Mesenchymal stem cell (in vitro differentiated cells and primary cell): ENCODE results near the gene ACAD8.
A peak's percentile ranks its signal among the peaks of the same experiment; 100 is the strongest.

Source experiments
- DNase-seq: peaks from one replicate; pipeline ENCODE4 v3.0.0-alpha.2; 2013
- H2AFZ ChIP-seq: one replicate; pipeline ENCODE4 v1.6.1; 2013; ENCODE audit warnings: low read depth, mild to moderate bottlenecking, control low read depth, inconsistent platforms, low read length, moderate library complexity
- H2AK5ac ChIP-seq: 2 replicates; pipeline ENCODE4 v1.6.1; 2013; ENCODE audit warnings: low read length, moderate library complexity, mild to moderate bottlenecking, inconsistent platforms; ENCODE audit not compliant: severe bottlenecking
- H2BK120ac ChIP-seq: one replicate; pipeline ENCODE4 v1.6.1; 2013; ENCODE audit warnings: low read depth, mild to moderate bottlenecking, inconsistent platforms, low read length, moderate library complexity
- H2BK12ac ChIP-seq, 2 experiments: one replicate each; pipeline ENCODE4 v1.6.1; 2013; ENCODE audit warnings: inconsistent platforms in 2 of 2, low read length in 2 of 2, mild to moderate bottlenecking in 2 of 2, moderate library complexity in 2 of 2, control low read depth in 1 of 2
- H2BK15ac ChIP-seq: one replicate; pipeline ENCODE4 v1.6.1; 2013; ENCODE audit warnings: mild to moderate bottlenecking, low read depth, inconsistent platforms; ENCODE audit not compliant: poor library complexity, severe bottlenecking
- H2BK5ac ChIP-seq: 2 replicates; pipeline ENCODE4 v1.6.1; 2013; ENCODE audit warnings: low read depth, mild to moderate bottlenecking, low read length, control low read depth, inconsistent platforms; ENCODE audit not compliant: poor library complexity, severe bottlenecking
- H3K14ac ChIP-seq, 2 experiments: one replicate each; pipeline ENCODE4 v1.6.1; 2013; ENCODE audit warnings: inconsistent platforms in 2 of 2, low read length in 2 of 2, control low read depth in 1 of 2, mild to moderate bottlenecking in 1 of 2, moderate library complexity in 1 of 2
- H3K18ac ChIP-seq, 2 experiments: one replicate each; pipeline ENCODE4 v1.6.1; 2013; ENCODE audit warnings: inconsistent platforms in 2 of 2, low read length in 2 of 2, control low read depth in 1 of 2, low read depth in 1 of 2, mild to moderate bottlenecking in 1 of 2
- H3K23ac ChIP-seq, 2 experiments: one replicate each; pipeline ENCODE4 v1.6.1; 2013; ENCODE audit warnings: inconsistent platforms in 2 of 2, low read length in 2 of 2, mild to moderate bottlenecking in 2 of 2, moderate library complexity in 2 of 2, control low read depth in 1 of 2
- H3K27ac ChIP-seq: 2 replicates; pipeline ENCODE4 v1.5.1; 2013; ENCODE audit warnings: mild to moderate bottlenecking, moderate library complexity, low read length, control low read depth, inconsistent platforms; ENCODE audit not compliant: poor library complexity, severe bottlenecking
- H3K27me3 ChIP-seq, 2 experiments: 2 replicates each; pipeline versions ENCODE4 v1.6.1 to v1.7.0; 2013; ENCODE audit warnings: low read length in 2 of 2, mild to moderate bottlenecking in 2 of 2, moderate library complexity in 2 of 2, control low read depth in 1 of 2, inconsistent platforms in 1 of 2; ENCODE audit not compliant: control insufficient read depth in 1 of 2, insufficient read depth in 1 of 2
- H3K36me3 ChIP-seq, 2 experiments: 2 replicates each; pipeline versions ENCODE4 v1.6.1 to v1.7.0; 2013; ENCODE audit warnings: low read length in 2 of 2, control low read depth in 1 of 2, inconsistent platforms in 1 of 2, low read depth in 1 of 2, mild to moderate bottlenecking in 1 of 2; ENCODE audit not compliant: insufficient read depth in 2 of 2, control insufficient read depth in 1 of 2
- H3K4ac ChIP-seq, 2 experiments: one replicate each; pipeline ENCODE4 v1.6.1; 2013; ENCODE audit warnings: inconsistent platforms in 2 of 2, low read length in 2 of 2, mild to moderate bottlenecking in 2 of 2, moderate library complexity in 2 of 2, control low read depth in 1 of 2, low read depth in 1 of 2
- H3K4me1 ChIP-seq: 2 replicates; pipeline ENCODE4 v1.6.1; 2013; ENCODE audit warnings: low read depth, low read length, control low read depth; ENCODE audit not compliant: control insufficient read depth, insufficient read depth
- H3K4me2 ChIP-seq: 2 replicates; pipeline ENCODE4 v1.6.1; 2013; ENCODE audit warnings: low read length, mild to moderate bottlenecking, inconsistent platforms; ENCODE audit not compliant: poor library complexity, severe bottlenecking
- H3K4me3 ChIP-seq, 2 experiments: 2 replicates each; pipeline versions ENCODE4 v1.5.1 to v1.7.0; 2013; ENCODE audit warnings: low read length in 2 of 2, mild to moderate bottlenecking in 2 of 2, control low read depth in 1 of 2, low read depth in 1 of 2; ENCODE audit not compliant: insufficient read depth in 1 of 2
- H3K79me1 ChIP-seq: replicated peaks from 2 replicates; pipeline ENCODE4 v1.6.1; 2013; ENCODE audit warnings: mild to moderate bottlenecking, control low read depth, low read length, inconsistent platforms; ENCODE audit not compliant: poor library complexity, severe bottlenecking
- H3K9ac ChIP-seq: 2 replicates; pipeline ENCODE4 v1.7.0; 2013; ENCODE audit warnings: mild to moderate bottlenecking, low read length, moderate library complexity
- H3K9me3 ChIP-seq: 2 replicates; pipeline ENCODE4 v1.7.0; 2013; ENCODE audit warnings: mild to moderate bottlenecking, low read length; ENCODE audit not compliant: control insufficient read depth
- H4K8ac ChIP-seq: one replicate; pipeline ENCODE4 v1.6.1; 2013; ENCODE audit warnings: inconsistent platforms, mild to moderate bottlenecking, low read length, moderate library complexity
- H4K91ac ChIP-seq: one replicate; pipeline ENCODE4 v1.6.1; 2013; ENCODE audit warnings: mild to moderate bottlenecking, low read length, inconsistent platforms
- WGBS: methylation state at CpG from one replicate; pipeline ENCODE4 v1.1.7; 2013; ENCODE audit warnings: mixed read lengths; 5-methylcytosine and 5-hydroxymethylcytosine counted together

ACAD8 gene

GRCh38 chr11:134242376-134242775 is 11.0 kb upstream of the ACAD8 start:
- no peaks in the 10 kb centered on the region for H3K27me3 ChIP-seq
- no peak overlapping the region for H2BK12ac ChIP-seq
- H2BK15ac ChIP-seq: no peak overlapping the region
- H2BK5ac ChIP-seq: no peak overlapping the region
- no peaks in the 10 kb centered on the region for H3K4me1 ChIP-seq
- no peak overlapping the region for H3K14ac ChIP-seq
- H2BK120ac ChIP-seq: no peak overlapping the region
- WGBS: 93% methylated on average over 8 of the region's 9 CpGs
- H4K91ac ChIP-seq: peak overlapping the region; percentile 31
- no peak overlapping the region for H3K4ac ChIP-seq
- no peak overlapping the region for H3K23ac ChIP-seq
- no peak overlapping the region for H3K4me3 ChIP-seq
- H2AFZ ChIP-seq: no peak overlapping the region
- H4K8ac ChIP-seq: no peak overlapping the region
- no peaks in the 10 kb centered on the region for H3K9me3 ChIP-seq
- H3K36me3 ChIP-seq: peaks cover 71 to 86% of the 10 kb centered on the region in 2 experiments
- DNase-seq: no peak
- no peak overlapping the region for H3K18ac ChIP-seq
- no peak overlapping the region for H3K27ac ChIP-seq
- H3K4me2 ChIP-seq: no peak overlapping the region
- no peak overlapping the region for H3K9ac ChIP-seq
- peaks cover 19% of the 10 kb centered on the region for H3K79me1 ChIP-seq
- H2AK5ac ChIP-seq: no peak overlapping the region

GRCh38 chr11:134243913-134244312 is 9.5 kb upstream of the ACAD8 start:
- Histone ChIP-seq H3K27me3 (no peaks in the 10 kb centered on the region), H2AK5ac (no peak overlapping the region), H3K14ac (no peak overlapping the region), H3K4me3 (no peak overlapping the region), H3K9ac (no peak overlapping the region), H3K4ac (no peak overlapping the region), H3K23ac (no peak overlapping the region), H3K27ac (no peak overlapping the region), H3K36me3 (peaks cover 75 to 97% of the 10 kb centered on the region in 2 experiments), H4K91ac (no peak overlapping the region), H2AFZ (no peak overlapping the region), H3K4me2 (no peak overlapping the region), H3K9me3 (no peaks in the 10 kb centered on the region), H2BK12ac (no peak overlapping the region), H3K4me1 (no peaks in the 10 kb centered on the region), H2BK15ac (no peak overlapping the region), H3K79me1 (peaks cover 13% of the 10 kb centered on the region), H3K18ac (no peak overlapping the region), H2BK5ac (no peak overlapping the region), H2BK120ac (no peak overlapping the region), H4K8ac (no peak overlapping the region)
- 100% methylated on average over 4 of the region's 4 CpGs for WGBS
- no peak for DNase-seq

GRCh38 chr11:134244593-134244992 is 8.8 kb upstream of the ACAD8 start:
- H3K18ac ChIP-seq: no peak overlapping the region
- peak; percentile 36 for DNase-seq
- H3K79me1 ChIP-seq: peaks cover 10% of the 10 kb centered on the region
- no peaks in the 10 kb centered on the region for H3K9me3 ChIP-seq
- H3K27me3 ChIP-seq: no peaks in the 10 kb centered on the region
- no peak overlapping the region for H4K8ac ChIP-seq
- H3K14ac ChIP-seq: no peak overlapping the region
- no peak overlapping the region for H3K9ac ChIP-seq
- no peak overlapping the region for H2BK12ac ChIP-seq
- no peak overlapping the region for H3K4ac ChIP-seq
- H3K4me3 ChIP-seq: no peak overlapping the region
- H2BK5ac ChIP-seq: no peak overlapping the region
- WGBS: 69% methylated on average over 7 of the region's 7 CpGs
- H3K23ac ChIP-seq: no peak overlapping the region
- no peak overlapping the region for H3K27ac ChIP-seq
- H2AFZ ChIP-seq: no peak overlapping the region
- H4K91ac ChIP-seq: no peak overlapping the region
- peaks cover 73 to 98% of the 10 kb centered on the region in 2 experiments for H3K36me3 ChIP-seq
- no peak overlapping the region for H2BK120ac ChIP-seq
- no peaks in the 10 kb centered on the region for H3K4me1 ChIP-seq
- no peak overlapping the region for H3K4me2 ChIP-seq
- no peak overlapping the region for H2BK15ac ChIP-seq
- H2AK5ac ChIP-seq: no peak overlapping the region

- Histone ChIP-seq H3K4ac (no peak overlapping the region), H4K91ac (no peak overlapping the region), H3K9me3 (no peaks in the 10 kb centered on the region), H3K36me3 (peaks cover 68 to 98% of the 10 kb centered on the region in 2 experiments), H3K79me1 (peaks cover 8% of the 10 kb centered on the region), H3K18ac (no peak overlapping the region), H2BK12ac (no peak overlapping the region), H2BK120ac (no peak overlapping the region), H2BK15ac (no peak overlapping the region), H4K8ac (no peak overlapping the region), H3K23ac (no peak overlapping the region), H3K27ac (no peak overlapping the region), H3K27me3 (no peaks in the 10 kb centered on the region), H2AFZ (no peak overlapping the region), H2AK5ac (no peak overlapping the region), H3K4me3 (no peak overlapping the region), H2BK5ac (no peak overlapping the region), H3K9ac (no peak overlapping the region), H3K14ac (no peak overlapping the region), H3K4me1 (no peaks in the 10 kb centered on the region), H3K4me2 (no peak overlapping the region)
- DNase-seq: no peak
- WGBS: 99% methylated on average over 9 of the region's 14 CpGs
Observed at GRCh38 chr11:134245434-134245833, 7.9 kb upstream of the ACAD8 start.
